Measurements from ENCODE around the gene NPAS3.

NPAS3 gene

GRCh38 chr14:33709711-33710110 lies 771.0 kb downstream of the NPAS3 start:
- Histone ChIP-seq H3K4me2 (ENCODE audit: low read length) (no peak overlapping the region), H3K14ac (ENCODE audit: low read length) (no peak overlapping the region), H3K9me3 (ENCODE audit: insufficient read depth, low read depth, low read length) (no peaks in the 10 kb centered on the region), H4K91ac (ENCODE audit: low read depth, low read length) (no peak overlapping the region), H2AFZ (ENCODE audit: insufficient read depth, low read length, poor library complexity) (no peak overlapping the region), H4K8ac (ENCODE audit: low read depth, low read length) (no peak overlapping the region), H2AK5ac (ENCODE audit: low read length) (no peak overlapping the region), H4K12ac (ENCODE audit: low read depth, low read length) (no peak overlapping the region), H3K4ac (ENCODE audit: low read depth, low read length) (no peak overlapping the region), H3K18ac (ENCODE audit: low read length) (no peak overlapping the region), H3K79me1 (ENCODE audit: low read length) (no peaks in the 10 kb centered on the region), H2BK12ac (ENCODE audit: low read length) (no peak overlapping the region), H3K79me2 (ENCODE audit: control insufficient read depth, insufficient read depth, low read length, poor library complexity) (no peaks in the 10 kb centered on the region), H3K27me3 (ENCODE audit: insufficient read depth, low read length) (no peaks in the 10 kb centered on the region), H3K9ac (ENCODE audit: low read length) (no peak overlapping the region), H3K4me3 (ENCODE audit: low read depth, low read length) (no peak overlapping the region), H2BK120ac (ENCODE audit: insufficient read depth, low read length, poor library complexity) (no peak overlapping the region), H2BK5ac (ENCODE audit: low read depth, low read length, poor library complexity) (no peak overlapping the region), H3K23ac (ENCODE audit: low read length) (no peak overlapping the region), H3K4me1 (ENCODE audit: control insufficient read depth in 1 of 2, insufficient read depth in 2 of 2, low read length in 2 of 2) (peaks cover 2% of the 10 kb centered on the region in 2 experiments), H3K27ac (ENCODE audit: low read depth, low read length) (no peak overlapping the region), H3K36me3 (ENCODE audit: control insufficient read depth in 1 of 2, insufficient read depth in 2 of 2, low read length in 2 of 2) (no peaks in the 10 kb centered on the region)
- no peak for DNase-seq
- no CpG with 5 or more reads among the region's 3 CpGs for WGBS (ENCODE audit: extremely low coverage, insufficient coverage, insufficient read length)

GRCh38 chr14:33710273-33710672 lies 771.6 kb downstream of the NPAS3 start:
- Histone ChIP-seq H2AK5ac (ENCODE audit: low read length) (no peak overlapping the region), H2BK5ac (ENCODE audit: low read depth, low read length, poor library complexity) (no peak overlapping the region), H3K4ac (ENCODE audit: low read depth, low read length) (no peak overlapping the region), H3K23ac (ENCODE audit: low read length) (no peak overlapping the region), H3K4me1 (ENCODE audit: control insufficient read depth in 1 of 2, insufficient read depth in 2 of 2, low read length in 2 of 2) (peaks cover 2% of the 10 kb centered on the region in 2 experiments), H3K79me1 (ENCODE audit: low read length) (no peaks in the 10 kb centered on the region), H3K36me3 (ENCODE audit: control insufficient read depth in 1 of 2, insufficient read depth in 2 of 2, low read length in 2 of 2) (no peaks in the 10 kb centered on the region), H3K27ac (ENCODE audit: low read depth, low read length) (no peak overlapping the region), H4K12ac (ENCODE audit: low read depth, low read length) (no peak overlapping the region), H3K79me2 (ENCODE audit: control insufficient read depth, insufficient read depth, low read length, poor library complexity) (no peaks in the 10 kb centered on the region), H3K27me3 (ENCODE audit: insufficient read depth, low read length) (no peaks in the 10 kb centered on the region), H4K8ac (ENCODE audit: low read depth, low read length) (no peak overlapping the region), H3K4me3 (ENCODE audit: low read depth, low read length) (no peak overlapping the region), H3K14ac (ENCODE audit: low read length) (no peak overlapping the region), H2BK12ac (ENCODE audit: low read length) (no peak overlapping the region), H3K9ac (ENCODE audit: low read length) (no peak overlapping the region), H4K91ac (ENCODE audit: low read depth, low read length) (no peak overlapping the region), H3K18ac (ENCODE audit: low read length) (no peak overlapping the region), H2AFZ (ENCODE audit: insufficient read depth, low read length, poor library complexity) (no peak overlapping the region), H3K9me3 (ENCODE audit: insufficient read depth, low read depth, low read length) (no peaks in the 10 kb centered on the region), H3K4me2 (ENCODE audit: low read length) (no peak overlapping the region), H2BK120ac (ENCODE audit: insufficient read depth, low read length, poor library complexity) (no peak overlapping the region)
- WGBS (ENCODE audit: extremely low coverage, insufficient coverage, insufficient read length), result no CpG with 5 or more reads among the region's 7 CpGs
- no peak for DNase-seq

GRCh38 chr14:33711194-33711593 lies 772.5 kb downstream of the NPAS3 start:
- Histone ChIP-seq H4K12ac (ENCODE audit: low read depth, low read length) (no peak overlapping the region), H3K4me3 (ENCODE audit: low read depth, low read length) (no peak overlapping the region), H3K79me2 (ENCODE audit: control insufficient read depth, insufficient read depth, low read length, poor library complexity) (no peaks in the 10 kb centered on the region), H2AK5ac (ENCODE audit: low read length) (no peak overlapping the region), H3K9me3 (ENCODE audit: insufficient read depth, low read depth, low read length) (no peaks in the 10 kb centered on the region), H3K18ac (ENCODE audit: low read length) (no peak overlapping the region), H3K4me2 (ENCODE audit: low read length) (no peak overlapping the region), H3K27ac (ENCODE audit: low read depth, low read length) (no peak overlapping the region), H4K8ac (ENCODE audit: low read depth, low read length) (no peak overlapping the region), H3K9ac (ENCODE audit: low read length) (no peak overlapping the region), H3K23ac (ENCODE audit: low read length) (no peak overlapping the region), H2AFZ (ENCODE audit: insufficient read depth, low read length, poor library complexity) (no peak overlapping the region), H3K36me3 (ENCODE audit: control insufficient read depth in 1 of 2, insufficient read depth in 2 of 2, low read length in 2 of 2) (no peaks in the 10 kb centered on the region), H3K79me1 (ENCODE audit: low read length) (no peaks in the 10 kb centered on the region), H4K91ac (ENCODE audit: low read depth, low read length) (no peak overlapping the region), H3K4ac (ENCODE audit: low read depth, low read length) (no peak overlapping the region), H2BK120ac (ENCODE audit: insufficient read depth, low read length, poor library complexity) (no peak overlapping the region), H3K4me1 (ENCODE audit: control insufficient read depth in 1 of 2, insufficient read depth in 2 of 2, low read length in 2 of 2) (peaks cover 2% of the 10 kb centered on the region in 2 experiments), H3K14ac (ENCODE audit: low read length) (no peak overlapping the region), H2BK5ac (ENCODE audit: low read depth, low read length, poor library complexity) (no peak overlapping the region), H3K27me3 (ENCODE audit: insufficient read depth, low read length) (no peaks in the 10 kb centered on the region), H2BK12ac (ENCODE audit: low read length) (no peak overlapping the region)
- no peak for DNase-seq
- WGBS (ENCODE audit: extremely low coverage, insufficient coverage, insufficient read length), result no CpG with 5 or more reads among the region's 11 CpGs

- Histone ChIP-seq H3K79me1 (ENCODE audit: low read length) (no peaks in the 10 kb centered on the region), H3K4me3 (ENCODE audit: low read depth, low read length) (no peak overlapping the region), H2BK12ac (ENCODE audit: low read length) (no peak overlapping the region), H3K4me1 (ENCODE audit: control insufficient read depth in 1 of 2, insufficient read depth in 2 of 2, low read length in 2 of 2) (peaks cover 2% of the 10 kb centered on the region in 2 experiments), H4K91ac (ENCODE audit: low read depth, low read length) (no peak overlapping the region), H3K14ac (ENCODE audit: low read length) (no peak overlapping the region), H2AK5ac (ENCODE audit: low read length) (no peak overlapping the region), H3K4me2 (ENCODE audit: low read length) (no peak overlapping the region), H4K8ac (ENCODE audit: low read depth, low read length) (no peak overlapping the region), H4K12ac (ENCODE audit: low read depth, low read length) (no peak overlapping the region), H2BK120ac (ENCODE audit: insufficient read depth, low read length, poor library complexity) (no peak overlapping the region), H3K9me3 (ENCODE audit: insufficient read depth, low read depth, low read length) (no peaks in the 10 kb centered on the region), H3K79me2 (ENCODE audit: control insufficient read depth, insufficient read depth, low read length, poor library complexity) (no peaks in the 10 kb centered on the region), H3K27ac (ENCODE audit: low read depth, low read length) (no peak overlapping the region), H3K27me3 (ENCODE audit: insufficient read depth, low read length) (no peaks in the 10 kb centered on the region), H3K36me3 (ENCODE audit: control insufficient read depth in 1 of 2, insufficient read depth in 2 of 2, low read length in 2 of 2) (no peaks in the 10 kb centered on the region), H3K4ac (ENCODE audit: low read depth, low read length) (no peak overlapping the region), H2BK5ac (ENCODE audit: low read depth, low read length, poor library complexity) (no peak overlapping the region), H3K9ac (ENCODE audit: low read length) (no peak overlapping the region), H3K23ac (ENCODE audit: low read length) (no peak overlapping the region), H3K18ac (ENCODE audit: low read length) (no peak overlapping the region), H2AFZ (ENCODE audit: insufficient read depth, low read length, poor library complexity) (no peak overlapping the region)
- no CpG with 5 or more reads among the region's 5 CpGs for WGBS (ENCODE audit: extremely low coverage, insufficient coverage, insufficient read length)
- DNase-seq, result no peak
Observed at GRCh38 chr14:33711811-33712216, 773.1 kb downstream of the NPAS3 start.

Measured in trophoblast cell (in vitro differentiated cells and primary cell).